Measurements from ENCODE around the gene TUT7.

GRCh38 chr9:86322973-86323644 lies 31.1 kb downstream of the TUT7 start:
- TF ChIP-seq YY1 (IDR thresholded peaks at IDR 0.05; ENCODE audit: insufficient read depth, insufficient read length): no peak
- TF ChIP-seq SUZ12 (IDR thresholded peaks at IDR 0.05; ENCODE audit: extremely low read depth, insufficient read depth, insufficient read length): no peak
- TF ChIP-seq ZNF274 (IDR thresholded peaks at IDR 0.05; ENCODE audit: low read depth, low read length): no peak
